B cell (primary cell): ENCODE data around the gene JCAD. TPM values are rescaled to one million over a fixed set of nuclear protein-coding genes. Genes with fewer than 3 reads are reported as not detected.

Source experiments
- ATAC-seq: fragments of 200-7000 bp; cut with Tn5 transposase; one replicate; pipeline ENCODE4 v1.10.0; 2021; ENCODE audit warnings: low read depth, mild to moderate bottlenecking, moderate number of reproducible peaks, moderate library complexity
- CTCF ChIA-PET: fragments of 350-600 bp; sonication (Branson Sonifier 250); formaldehyde crosslinking; loops from one replicate; lab custom pipeline; 2021; ENCODE audit warnings: antibody characterized with exemption, inconsistent platforms; lab: Charles Lee
- POLR2A ChIA-PET: fragments of 350-600 bp; sonication (Branson Sonifier 250); formaldehyde crosslinking; loops from one replicate; lab custom pipeline; 2021; ENCODE audit warnings: antibody characterized with exemption; lab: Charles Lee
- DNase-seq: peaks from one replicate; pipeline ENCODE4 v3.0.0; 2013
- H2AFZ ChIP-seq: 2 replicates; pipeline ENCODE4 v1.6.1; 2012; ENCODE audit warnings: mild to moderate bottlenecking, low read depth, low read length; ENCODE audit not compliant: insufficient read depth, poor library complexity, severe bottlenecking
- H3K27ac ChIP-seq, 2 donors: 1 replicate in 1 of 2; 2 replicates in 1 of 2; pipeline ENCODE4 v1.5.1; 2012 to 2013; ENCODE audit warnings: low read length in 2 of 2, mild to moderate bottlenecking in 2 of 2, moderate library complexity in 1 of 2
- H3K27me3 ChIP-seq, 4 experiments: fragments of 200-600 bp in 1 of 4; sonication (generic) in 1 of 4; replicated peaks in 1 of 4; 1 replicate in 2 of 4; 2 replicates in 2 of 4; pipeline versions ENCODE4 v1.6.1 to v1.7.0; 2013 to 2016; ENCODE audit warnings: low read length in 3 of 4, mild to moderate bottlenecking in 2 of 4, mixed read lengths in 1 of 4, moderate library complexity in 1 of 4; ENCODE audit not compliant: insufficient read depth in 4 of 4, control insufficient read depth in 3 of 4; ENCODE audit errors: control extremely low read depth in 1 of 4
- H3K36me3 ChIP-seq, 2 experiments: replicated peaks in 1 of 2; 1 replicate in 1 of 2; 2 replicates in 1 of 2; pipeline versions ENCODE4 v1.6.1 to v1.7.1; 2013; ENCODE audit warnings: low read length in 1 of 2; ENCODE audit not compliant: insufficient read depth in 2 of 2, control insufficient read depth in 1 of 2; ENCODE audit errors: control extremely low read depth in 1 of 2, extremely low read depth in 1 of 2
- H3K4me1 ChIP-seq, 2 donors: fragments of 200-600 bp in 1 of 2; sonication (generic) in 1 of 2; 1 replicate in 1 of 2; 2 replicates in 1 of 2; pipeline versions ENCODE4 v1.5.1 to v1.6.1; 2013 to 2017; ENCODE audit warnings: low read length in 2 of 2; ENCODE audit not compliant: control insufficient read depth in 2 of 2, insufficient read depth in 2 of 2
- H3K4me2 ChIP-seq: replicated peaks from 2 replicates; pipeline ENCODE3; 2012; ENCODE audit warnings: mild to moderate bottlenecking, low read depth, low read length; ENCODE audit not compliant: poor library complexity, severe bottlenecking
- H3K4me3 ChIP-seq, 5 experiments: fragments of 200-600 bp in 1 of 5; sonication (generic) in 1 of 5; 1 replicate in 3 of 5; 2 replicates in 2 of 5; pipeline versions ENCODE4 v1.5.1 to v1.7.0; 2011 to 2016; ENCODE audit warnings: low read length in 4 of 5, mild to moderate bottlenecking in 4 of 5, low read depth in 2 of 5, control low read depth in 1 of 5, moderate library complexity in 1 of 5; ENCODE audit not compliant: insufficient read depth in 1 of 5; ENCODE audit errors: control extremely low read depth in 1 of 5, extremely low read depth in 1 of 5
- H3K79me2 ChIP-seq: fragments of 200-600 bp; sonication (generic); one replicate; pipeline ENCODE4 v1.6.0; 2016; ENCODE audit warnings: low read length; ENCODE audit not compliant: control insufficient read depth, insufficient read depth
- H3K9ac ChIP-seq: fragments of 200-600 bp; sonication (generic); 2 replicates; pipeline ENCODE4 v1.6.1; 2017; ENCODE audit warnings: mild to moderate bottlenecking, low read length, moderate library complexity
- H3K9me3 ChIP-seq, 3 donors: one replicate each; pipeline versions ENCODE4 v1.6.1 to v1.7.1; 2013; ENCODE audit warnings: low read length in 2 of 3; ENCODE audit not compliant: control insufficient read depth in 2 of 3, insufficient read depth in 1 of 3; ENCODE audit errors: control extremely low read depth in 1 of 3
- H4K20me1 ChIP-seq: 2 replicates; pipeline ENCODE4 v1.6.0; 2012; ENCODE audit warnings: mild to moderate bottlenecking, low read length; ENCODE audit not compliant: insufficient read depth, control insufficient read depth, poor library complexity, severe bottlenecking
- H3K27ac Mint-ChIP-seq: one replicate; pipeline ENCODE4 v1.8.0; 2021; ENCODE audit warnings: mixed read lengths
- H3K27me3 Mint-ChIP-seq: one replicate; pipeline ENCODE4 v1.8.0; 2021; ENCODE audit warnings: mixed read lengths
- H3K4me1 Mint-ChIP-seq: one replicate; pipeline ENCODE4 v1.8.0; 2021; ENCODE audit warnings: mixed read lengths
- H3K4me3 Mint-ChIP-seq: one replicate; pipeline ENCODE4 v1.8.0; 2021; ENCODE audit warnings: mixed read lengths
- H3K9me3 Mint-ChIP-seq: one replicate; pipeline ENCODE4 v1.8.0; 2022; ENCODE audit warnings: mixed read lengths; ENCODE audit not compliant: insufficient read depth
- EZH2 ChIP-seq: IDR thresholded peaks from 2 replicates; pipeline ENCODE4 v1.6.1; 2012; ENCODE audit warnings: borderline replicate concordance, low read depth, mild to moderate bottlenecking, moderate library complexity, low read length; ENCODE audit not compliant: insufficient read depth, poor library complexity, severe bottlenecking
- WGBS: methylation state at CpG from one replicate; pipeline ENCODE4 v1.1.5; 2013; ENCODE audit warnings: missing lambda C conversion rate; ENCODE audit not compliant: insufficient coverage; 5-methylcytosine and 5-hydroxymethylcytosine counted together
- intact Hi-C: fragments of 100-400 bp; cut with micrococcal nuclease; formaldehyde crosslinking; loops from one replicate; pipeline ENCODE4 v1.10.0; 2022
- polyA plus RNA-seq: library from polyadenylated mRNA; depleted of rRNA; stranded (reverse); fragments of >200 nt; gene quantifications from 2 replicates; pipeline ENCODE4 v1.2.3, GENCODE V29; 2012
- total RNA-seq, 2 donors: library from RNA; stranded (reverse); fragments of 120-200 nt in 1 of 2; gene quantifications; 1 replicate in 1 of 2; 2 replicates in 1 of 2; pipeline versions ENCODE4 v1.2.3 to v1.2.4, GENCODE V29; 2013 to 2022
- TF ChIP-seq, protein P1 (sequence below): fragments of 200-600 bp; IDR thresholded peaks from one replicate; pipeline ENCODE4 v1.8.0; 2022; ENCODE audit warnings: antibody characterized with exemption, mild to moderate bottlenecking

The JCAD gene
- total and polyA plus RNA-seq, 2 donors (not counting 1 experiment from before 2014, with no cell fraction given) = 0.37 TPM; not detected in 1

DNA sequence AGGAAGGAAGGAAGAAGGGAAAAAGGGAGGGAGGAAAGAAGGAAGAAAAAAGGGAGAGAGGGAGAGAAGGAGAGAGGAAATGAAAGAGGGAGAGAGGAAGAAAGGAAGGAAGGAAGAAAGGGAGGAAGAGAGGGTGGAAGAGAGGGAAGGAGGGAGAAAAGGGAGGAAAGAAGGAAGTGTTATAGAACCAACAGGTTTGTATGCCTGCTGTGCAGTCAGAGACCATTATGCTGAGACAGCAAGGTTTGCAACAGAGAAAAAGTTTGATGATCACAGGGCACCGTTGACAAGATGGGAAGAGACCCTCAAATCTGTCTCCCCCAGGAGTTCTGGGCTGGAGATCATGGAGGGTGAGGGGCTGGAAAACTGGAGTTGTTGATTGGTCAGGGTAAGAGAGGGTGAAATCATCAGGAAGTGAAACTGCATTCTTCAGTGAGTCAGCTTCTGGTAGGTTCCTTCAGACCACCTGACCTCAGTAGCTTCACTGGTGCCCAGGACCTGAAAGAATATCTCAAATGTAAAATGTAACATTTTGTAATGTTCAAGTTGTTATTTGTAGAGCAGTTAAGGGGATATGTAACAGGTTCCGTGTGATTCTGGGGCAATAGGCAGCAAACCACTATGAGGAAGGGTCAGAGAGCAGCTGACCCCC is 76.3 kb downstream of the JCAD start:
- Histone ChIP-seq H4K20me1 (no peaks in the 10 kb centered on the region), H3K27me3 (no peaks in the 10 kb centered on the region), H3K9ac (no peak overlapping the region), H3K36me3 (no peaks in the 10 kb centered on the region), H2AFZ (no peak overlapping the region), H3K79me2 (no peaks in the 10 kb centered on the region), H3K9me3 (peaks cover 1 to 12% (median 3%) of the 10 kb centered on the region in 3 donors), H3K4me3 (no peak overlapping the region), H3K4me1 (no peaks in the 10 kb centered on the region), H3K27ac (no peak overlapping the region), H3K4me2 (no peak overlapping the region)
- Mint-ChIP-seq H3K4me3 (no peak overlapping the region), H3K27ac (no peak overlapping the region), H3K27me3 (peaks cover 3% of the 10 kb centered on the region), H3K9me3 (no peaks in the 10 kb centered on the region), H3K4me1 (no peaks in the 10 kb centered on the region)
- ATAC-seq (no peak), DNase-seq (no peak)
- TF ChIP-seq EZH2 = no peak
- TF ChIP-seq, protein P1, sequence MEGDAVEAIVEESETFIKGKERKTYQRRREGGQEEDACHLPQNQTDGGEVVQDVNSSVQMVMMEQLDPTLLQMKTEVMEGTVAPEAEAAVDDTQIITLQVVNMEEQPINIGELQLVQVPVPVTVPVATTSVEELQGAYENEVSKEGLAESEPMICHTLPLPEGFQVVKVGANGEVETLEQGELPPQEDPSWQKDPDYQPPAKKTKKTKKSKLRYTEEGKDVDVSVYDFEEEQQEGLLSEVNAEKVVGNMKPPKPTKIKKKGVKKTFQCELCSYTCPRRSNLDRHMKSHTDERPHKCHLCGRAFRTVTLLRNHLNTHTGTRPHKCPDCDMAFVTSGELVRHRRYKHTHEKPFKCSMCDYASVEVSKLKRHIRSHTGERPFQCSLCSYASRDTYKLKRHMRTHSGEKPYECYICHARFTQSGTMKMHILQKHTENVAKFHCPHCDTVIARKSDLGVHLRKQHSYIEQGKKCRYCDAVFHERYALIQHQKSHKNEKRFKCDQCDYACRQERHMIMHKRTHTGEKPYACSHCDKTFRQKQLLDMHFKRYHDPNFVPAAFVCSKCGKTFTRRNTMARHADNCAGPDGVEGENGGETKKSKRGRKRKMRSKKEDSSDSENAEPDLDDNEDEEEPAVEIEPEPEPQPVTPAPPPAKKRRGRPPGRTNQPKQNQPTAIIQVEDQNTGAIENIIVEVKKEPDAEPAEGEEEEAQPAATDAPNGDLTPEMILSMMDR = no peak
- ChIA-PET CTCF (no interaction called here), POLR2A (no interaction called here)
- WGBS = 100% methylated on average over 1 of the region's 2 CpGs
- intact Hi-C loops = no loop called here

- Histone ChIP-seq H3K4me2 (no peak overlapping the region), H3K27me3 (no peaks in the 10 kb centered on the region), H4K20me1 (no peaks in the 10 kb centered on the region), H3K9me3 (peaks cover 0 to 12% (median 3%) of the 10 kb centered on the region in 3 donors), H3K79me2 (no peaks in the 10 kb centered on the region), H3K36me3 (no peaks in the 10 kb centered on the region), H3K4me3 (no peak overlapping the region), H3K27ac (no peak overlapping the region), H2AFZ (no peak overlapping the region), H3K4me1 (no peaks in the 10 kb centered on the region), H3K9ac (no peak overlapping the region)
- H3K27ac Mint-ChIP-seq = no peak overlapping the region
- no peaks in the 10 kb centered on the region for H3K9me3 Mint-ChIP-seq
- no peak for DNase-seq
- no peak for ATAC-seq
- TF ChIP-seq, protein P1 = no peak
- no peak for TF ChIP-seq EZH2
- H3K4me3 Mint-ChIP-seq = no peak overlapping the region
- intact Hi-C loops = no loop called here
- H3K27me3 Mint-ChIP-seq = peaks cover 9% of the 10 kb centered on the region
- H3K4me1 Mint-ChIP-seq = no peaks in the 10 kb centered on the region
- CTCF ChIA-PET = no interaction called here
- POLR2A ChIA-PET = no interaction called here
- 100% methylated on average over 2 of the region's 3 CpGs for WGBS
Measured at GRCh38 chr10:29981510-29981909, 77.9 kb downstream of the JCAD start.
